ENCODE results near the gene RBM38. TPM values are rescaled to one million over a fixed set of nuclear protein-coding genes. Genes with fewer than 3 reads are reported as not detected.

Gene RBM38
- total and polyA plus RNA-seq, 2 donors from 2014 or later: 16.8 to 18.0 TPM

- intact Hi-C loops (cut with DNase I): no loop called here
These were observed 2.1 kb upstream of the RBM38 start for GRCh38 chr20:57388953-57389694.

GRCh38 chr20:57389695-57390603, 1.2 kb upstream of the RBM38 start:
- H3K4me1 ChIP-seq (ENCODE audit: control insufficient read depth in 2 of 3, insufficient read depth in 2 of 3, low read depth in 1 of 3, low read length in 3 of 3): peaks cover 0 to 26% (median 7%) of the 10 kb centered on the region in 3 donors
- no peaks in the 10 kb centered on the region for H3K9me3 ChIP-seq (ENCODE audit: control insufficient read depth in 2 of 3, insufficient read depth in 1 of 3, low read length in 3 of 3)
- peak overlapping the region; percentile 41 to 55 for H3K27ac ChIP-seq (ENCODE audit: low read depth in 2 of 2, low read length in 2 of 2)
- TF ChIP-seq, protein P1, sequence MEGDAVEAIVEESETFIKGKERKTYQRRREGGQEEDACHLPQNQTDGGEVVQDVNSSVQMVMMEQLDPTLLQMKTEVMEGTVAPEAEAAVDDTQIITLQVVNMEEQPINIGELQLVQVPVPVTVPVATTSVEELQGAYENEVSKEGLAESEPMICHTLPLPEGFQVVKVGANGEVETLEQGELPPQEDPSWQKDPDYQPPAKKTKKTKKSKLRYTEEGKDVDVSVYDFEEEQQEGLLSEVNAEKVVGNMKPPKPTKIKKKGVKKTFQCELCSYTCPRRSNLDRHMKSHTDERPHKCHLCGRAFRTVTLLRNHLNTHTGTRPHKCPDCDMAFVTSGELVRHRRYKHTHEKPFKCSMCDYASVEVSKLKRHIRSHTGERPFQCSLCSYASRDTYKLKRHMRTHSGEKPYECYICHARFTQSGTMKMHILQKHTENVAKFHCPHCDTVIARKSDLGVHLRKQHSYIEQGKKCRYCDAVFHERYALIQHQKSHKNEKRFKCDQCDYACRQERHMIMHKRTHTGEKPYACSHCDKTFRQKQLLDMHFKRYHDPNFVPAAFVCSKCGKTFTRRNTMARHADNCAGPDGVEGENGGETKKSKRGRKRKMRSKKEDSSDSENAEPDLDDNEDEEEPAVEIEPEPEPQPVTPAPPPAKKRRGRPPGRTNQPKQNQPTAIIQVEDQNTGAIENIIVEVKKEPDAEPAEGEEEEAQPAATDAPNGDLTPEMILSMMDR (IDR thresholded peaks at IDR 0.05; ENCODE audit: borderline replicate concordance, extremely low read depth, insufficient read depth): no peak
- peak in 3 of 5 donors; percentile 62 to 89 (median 84) for DNase-seq
- no peaks in the 10 kb centered on the region for H3K36me3 ChIP-seq (ENCODE audit: control insufficient read depth in 2 of 3, insufficient read depth in 3 of 3, low read length in 3 of 3)
- H3K4me3 ChIP-seq (ENCODE audit: low read length in 3 of 3): peak overlapping the region in 2 of 3 donors; percentile 33 to 41
- no peak for FAIRE-seq
- H3K9ac ChIP-seq (ENCODE audit: low read length in 3 of 3): peak overlapping the region in 2 of 3 donors; percentile 54 to 63
- H3K27me3 ChIP-seq (ENCODE audit: control insufficient read depth, insufficient read depth, low read length): no peaks in the 10 kb centered on the region
- intact Hi-C loops (cut with DNase I): no loop called here

More at GRCh38 chr20:57388953-57389694, 2.1 kb upstream of the RBM38 start:
- Histone ChIP-seq H3K9me3 (ENCODE audit: control insufficient read depth in 2 of 3, insufficient read depth in 1 of 3, low read length in 3 of 3) (no peaks in the 10 kb centered on the region), H3K9ac (ENCODE audit: low read length in 3 of 3) (peak overlapping the region in 2 of 3 donors; percentile 54 to 63), H3K27ac (ENCODE audit: low read depth in 2 of 2, low read length in 2 of 2) (peak overlapping the region; percentile 41 to 55), H3K4me3 (ENCODE audit: low read length in 3 of 3) (peak overlapping the region in 2 of 3 donors; percentile 33 to 41), H3K27me3 (ENCODE audit: control insufficient read depth, insufficient read depth, low read length) (no peaks in the 10 kb centered on the region), H3K36me3 (ENCODE audit: control insufficient read depth in 2 of 3, insufficient read depth in 3 of 3, low read length in 3 of 3) (no peaks in the 10 kb centered on the region), H3K4me1 (ENCODE audit: control insufficient read depth in 2 of 3, insufficient read depth in 2 of 3, low read depth in 1 of 3, low read length in 3 of 3) (peaks cover 0 to 18% (median 3%) of the 10 kb centered on the region in 3 donors)
- DNase-seq (peak; percentile 79 to 94 (median 91)), FAIRE-seq (no peak)
- TF ChIP-seq, protein P1 (IDR thresholded peaks at IDR 0.05; ENCODE audit: borderline replicate concordance, extremely low read depth, insufficient read depth): no peak

- TF ChIP-seq, protein P1 (IDR thresholded peaks at IDR 0.05; ENCODE audit: borderline replicate concordance, extremely low read depth, insufficient read depth): no peak
- H3K4me1 ChIP-seq (ENCODE audit: control insufficient read depth in 2 of 3, insufficient read depth in 2 of 3, low read depth in 1 of 3, low read length in 3 of 3): peaks cover 0 to 32% (median 20%) of the 10 kb centered on the region in 3 donors
- H3K27me3 ChIP-seq (ENCODE audit: control insufficient read depth, insufficient read depth, low read length): no peaks in the 10 kb centered on the region
- FAIRE-seq: no peak
- H3K9me3 ChIP-seq (ENCODE audit: control insufficient read depth in 2 of 3, insufficient read depth in 1 of 3, low read length in 3 of 3): no peaks in the 10 kb centered on the region
- DNase-seq: peak in 3 of 5 donors; percentile 35 to 84 (median 83)
- peak overlapping the region; percentile 58 to 66 (median 59) for H3K4me3 ChIP-seq (ENCODE audit: low read length in 3 of 3)
- H3K9ac ChIP-seq (ENCODE audit: low read length in 3 of 3): peak overlapping the region in 2 of 3 donors; percentile 22 to 52
- peak overlapping the region; percentile 14 to 16 for H3K27ac ChIP-seq (ENCODE audit: low read depth in 2 of 2, low read length in 2 of 2)
- peaks cover 0 to under 1% (median 0%) of the 10 kb centered on the region in 3 donors for H3K36me3 ChIP-seq (ENCODE audit: control insufficient read depth in 2 of 3, insufficient read depth in 3 of 3, low read length in 3 of 3)
- intact Hi-C loops (cut with DNase I): no loop called here
These were observed 474 bp downstream of the RBM38 start for GRCh38 chr20:57391439-57392301.

All from kidney (tissue), 14 donors.